Activated CD8-positive, alpha-beta T cell treated with anti-CD3 and anti-CD28 coated beads for 36 hours (primary cell): ENCODE measurements around the gene PTPRD. TPM values are rescaled to one million over a fixed set of nuclear protein-coding genes. Genes with fewer than 3 reads are reported as not detected.

ENCODE experiments used
- ATAC-seq: fragments of 200-7000 bp; cut with Tn5 transposase; one replicate; pipeline ENCODE4 v1.10.0; 2021; ENCODE audit warnings: mild to moderate bottlenecking, moderate library complexity
- CTCF ChIA-PET: fragments of 350-600 bp; sonication (Branson Sonifier 250); formaldehyde crosslinking; loops from one replicate; lab custom pipeline; 2021; ENCODE audit warnings: antibody characterized with exemption; lab: Charles Lee
- POLR2A ChIA-PET: fragments of 350-600 bp; sonication (Branson Sonifier 250); formaldehyde crosslinking; loops from one replicate; lab custom pipeline; 2021; ENCODE audit warnings: antibody characterized with exemption; lab: Charles Lee
- DNase-seq: peaks from one replicate; pipeline ENCODE4 v3.0.0-alpha.2; 2020
- H3K27ac Mint-ChIP-seq: one replicate; pipeline ENCODE4 v1.8.0; 2021; ENCODE audit warnings: mild to moderate bottlenecking, mixed read lengths
- H3K27me3 Mint-ChIP-seq: one replicate; pipeline ENCODE4 v1.8.0; 2021; ENCODE audit warnings: mixed read lengths
- H3K36me3 Mint-ChIP-seq: one replicate; pipeline ENCODE4 v1.8.0; 2021; ENCODE audit warnings: low read depth, mixed read lengths
- H3K4me1 Mint-ChIP-seq: one replicate; pipeline ENCODE4 v1.8.0; 2021; ENCODE audit warnings: low read depth, mixed read lengths
- H3K4me3 Mint-ChIP-seq: one replicate; pipeline ENCODE4 v1.8.0; 2021; ENCODE audit warnings: mild to moderate bottlenecking, moderate library complexity, mixed read lengths
- H3K9me3 Mint-ChIP-seq: one replicate; pipeline ENCODE4 v1.8.0; 2021; ENCODE audit warnings: mixed read lengths
- intact Hi-C: fragments of 100-400 bp; cut with micrococcal nuclease; formaldehyde crosslinking; loops from one replicate; pipeline ENCODE4 v1.10.0; 2022
- total RNA-seq, 2 experiments: library from RNA; stranded (reverse); gene quantifications; one replicate each; pipeline ENCODE4 v1.2.3, GENCODE V29; 2021
- TF ChIP-seq, protein P1 (sequence below): fragments of 200-600 bp; IDR thresholded peaks from one replicate; pipeline ENCODE4 v1.8.0; 2022; ENCODE audit warnings: antibody characterized with exemption, mild to moderate bottlenecking

PTPRD gene
- total RNA-seq, 2 experiments from 2014 or later: not detected

DNA sequence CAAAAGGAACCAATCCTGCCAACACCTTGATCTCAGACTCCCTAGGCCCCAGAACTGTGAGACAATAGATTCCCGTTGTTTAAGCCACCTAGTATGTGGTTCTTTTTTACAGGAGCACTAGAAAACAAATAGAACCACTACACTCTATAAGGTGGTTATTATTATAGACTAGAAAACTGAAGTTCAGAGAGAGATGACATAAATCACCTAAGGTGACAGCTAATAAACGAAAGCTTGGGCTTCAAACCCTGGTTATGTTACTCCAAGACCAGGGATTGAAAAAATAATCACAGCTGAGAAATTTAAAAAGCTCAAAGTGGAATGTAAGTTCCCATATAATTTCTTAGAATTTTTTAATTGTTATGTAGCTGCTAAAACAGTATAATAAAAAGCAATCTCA lies 2097.1 kb downstream of the PTPRD start:
- Mint-ChIP-seq H3K4me3 (no peak overlapping the region), H3K27me3 (no peaks in the 10 kb centered on the region), H3K4me1 (no peaks in the 10 kb centered on the region), H3K27ac (no peak overlapping the region), H3K9me3 (no peaks in the 10 kb centered on the region), H3K36me3 (no peaks in the 10 kb centered on the region)
- ChIA-PET CTCF (no interaction called here), POLR2A (no interaction called here)
- DNase-seq (no peak), ATAC-seq (no peak)
- TF ChIP-seq, protein P1, sequence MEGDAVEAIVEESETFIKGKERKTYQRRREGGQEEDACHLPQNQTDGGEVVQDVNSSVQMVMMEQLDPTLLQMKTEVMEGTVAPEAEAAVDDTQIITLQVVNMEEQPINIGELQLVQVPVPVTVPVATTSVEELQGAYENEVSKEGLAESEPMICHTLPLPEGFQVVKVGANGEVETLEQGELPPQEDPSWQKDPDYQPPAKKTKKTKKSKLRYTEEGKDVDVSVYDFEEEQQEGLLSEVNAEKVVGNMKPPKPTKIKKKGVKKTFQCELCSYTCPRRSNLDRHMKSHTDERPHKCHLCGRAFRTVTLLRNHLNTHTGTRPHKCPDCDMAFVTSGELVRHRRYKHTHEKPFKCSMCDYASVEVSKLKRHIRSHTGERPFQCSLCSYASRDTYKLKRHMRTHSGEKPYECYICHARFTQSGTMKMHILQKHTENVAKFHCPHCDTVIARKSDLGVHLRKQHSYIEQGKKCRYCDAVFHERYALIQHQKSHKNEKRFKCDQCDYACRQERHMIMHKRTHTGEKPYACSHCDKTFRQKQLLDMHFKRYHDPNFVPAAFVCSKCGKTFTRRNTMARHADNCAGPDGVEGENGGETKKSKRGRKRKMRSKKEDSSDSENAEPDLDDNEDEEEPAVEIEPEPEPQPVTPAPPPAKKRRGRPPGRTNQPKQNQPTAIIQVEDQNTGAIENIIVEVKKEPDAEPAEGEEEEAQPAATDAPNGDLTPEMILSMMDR: no peak
- intact Hi-C loops: no loop called here

DNA sequence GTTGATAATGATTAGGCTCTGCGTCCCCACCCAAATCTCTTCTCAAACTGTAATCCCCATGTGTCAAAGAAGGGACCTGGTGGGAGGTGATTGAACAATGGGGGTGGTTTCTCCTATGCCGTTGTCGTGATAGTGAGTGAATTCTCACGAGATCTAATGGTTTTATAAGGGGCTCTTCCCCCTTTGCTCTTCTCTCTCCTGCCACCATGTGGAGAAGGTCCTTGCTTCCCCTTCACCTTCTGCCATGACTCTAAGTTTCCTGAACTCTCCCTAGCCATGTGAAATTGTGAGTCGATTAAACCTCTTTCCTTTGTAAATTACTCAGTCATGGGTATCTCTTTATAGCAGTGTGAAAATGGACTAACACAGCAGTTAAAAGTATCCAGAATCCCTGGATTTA lies 2098.0 kb downstream of the PTPRD start:
- no peaks in the 10 kb centered on the region for H3K27me3 Mint-ChIP-seq
- no peak overlapping the region for H3K27ac Mint-ChIP-seq
- ChIA-PET POLR2A (no interaction called here), CTCF (no interaction called here)
- H3K4me3 Mint-ChIP-seq: no peak overlapping the region
- TF ChIP-seq, protein P1: no peak
- ATAC-seq (no peak), DNase-seq (no peak)
- intact Hi-C loops: no loop called here
- H3K9me3 Mint-ChIP-seq: no peaks in the 10 kb centered on the region
- H3K4me1 Mint-ChIP-seq: no peaks in the 10 kb centered on the region
- H3K36me3 Mint-ChIP-seq: no peaks in the 10 kb centered on the region

DNA sequence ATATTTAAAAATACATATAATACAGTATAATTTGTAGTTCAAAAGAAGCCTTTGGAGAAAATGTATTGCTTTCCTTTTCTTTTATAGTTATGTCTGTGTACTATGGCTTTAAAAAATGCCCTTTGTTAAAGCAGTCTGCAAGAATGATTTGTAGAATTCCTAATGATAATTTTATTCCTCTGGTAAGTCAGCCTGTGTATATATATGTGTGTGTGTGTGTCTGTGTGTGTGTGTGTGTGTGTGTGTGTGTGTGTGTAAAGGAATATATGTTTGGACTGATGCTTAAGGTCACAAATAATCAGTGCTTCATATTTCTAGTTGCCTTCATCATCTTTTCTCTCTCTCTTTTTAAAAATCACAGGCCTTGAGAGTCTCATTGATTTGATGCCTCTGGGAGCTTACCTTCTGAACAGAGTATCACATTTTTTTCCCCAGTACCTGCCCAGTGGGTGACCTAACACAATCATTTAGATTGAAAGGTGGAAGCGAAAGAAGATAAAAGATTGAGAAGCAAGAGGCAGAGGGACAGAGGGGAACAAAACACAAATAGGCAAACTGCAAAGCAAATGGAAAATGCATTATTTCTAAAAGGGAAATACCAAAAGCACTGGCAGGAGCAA lies 2104.0 kb downstream of the PTPRD start:
- no peak for DNase-seq

DNA sequence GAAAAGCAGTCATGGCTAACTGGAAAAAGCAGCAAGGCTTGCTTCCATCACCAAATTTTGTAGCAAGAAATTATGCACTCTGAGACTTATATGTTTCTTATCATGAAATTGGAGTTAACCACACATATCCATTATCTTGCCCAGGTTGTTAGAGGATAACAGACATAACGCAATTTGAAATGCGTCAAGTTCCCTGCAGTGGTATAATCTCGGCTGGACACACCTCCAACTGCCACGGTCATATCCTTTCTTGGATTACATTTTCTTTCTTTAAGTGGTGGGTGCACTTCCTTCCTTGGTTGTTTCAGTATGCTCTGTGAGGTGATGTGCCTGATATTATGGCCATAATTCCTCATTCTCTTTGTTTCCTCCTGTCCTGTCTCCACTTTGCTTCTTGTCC lies 2118.2 kb downstream of the PTPRD start:
- no peaks in the 10 kb centered on the region for H3K4me1 Mint-ChIP-seq
- no peaks in the 10 kb centered on the region for H3K9me3 Mint-ChIP-seq
- H3K27ac Mint-ChIP-seq: no peak overlapping the region
- no peak for DNase-seq
- TF ChIP-seq, protein P1: no peak
- no peak overlapping the region for H3K4me3 Mint-ChIP-seq
- ATAC-seq: no peak
- H3K36me3 Mint-ChIP-seq: no peaks in the 10 kb centered on the region
- peaks cover 2% of the 10 kb centered on the region for H3K27me3 Mint-ChIP-seq
- CTCF ChIA-PET: no interaction called here
- POLR2A ChIA-PET: no interaction called here
- intact Hi-C loops: no loop called here

More for the DNA sequence above, 2104.0 kb downstream of the PTPRD start:
- ATAC-seq: no peak
- Mint-ChIP-seq H3K9me3 (no peaks in the 10 kb centered on the region), H3K4me3 (no peak overlapping the region), H3K4me1 (no peaks in the 10 kb centered on the region), H3K27me3 (no peaks in the 10 kb centered on the region), H3K27ac (no peak overlapping the region), H3K36me3 (no peaks in the 10 kb centered on the region)
- POLR2A ChIA-PET: no interaction called here
- TF ChIP-seq, protein P1: no peak
- CTCF ChIA-PET: no interaction called here
- intact Hi-C loops: no loop called here

DNA sequence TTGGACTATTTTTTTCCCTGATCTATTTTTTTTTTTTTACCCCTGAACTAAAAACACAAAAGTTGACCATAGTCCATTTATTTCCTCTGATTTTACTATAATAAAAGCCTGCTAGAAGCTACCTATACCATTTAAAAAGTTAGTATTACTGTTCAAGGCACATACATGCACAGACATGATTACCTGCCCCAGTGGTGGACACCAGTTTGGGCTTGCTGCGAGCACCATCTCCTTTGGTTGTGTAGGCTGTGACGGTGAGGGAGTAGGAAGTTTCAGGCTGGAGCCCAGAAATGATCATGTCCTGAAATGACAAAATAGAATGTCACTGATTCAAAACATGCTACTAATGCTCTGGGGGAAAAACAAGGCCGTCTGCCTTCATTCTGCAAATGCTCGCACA lies 2120.1 kb downstream of the PTPRD start:
- DNase-seq (no peak), ATAC-seq (no peak)
- H3K4me1 Mint-ChIP-seq: no peaks in the 10 kb centered on the region
- no peak overlapping the region for H3K27ac Mint-ChIP-seq
- peaks cover 2% of the 10 kb centered on the region for H3K27me3 Mint-ChIP-seq
- no peaks in the 10 kb centered on the region for H3K36me3 Mint-ChIP-seq
- no peaks in the 10 kb centered on the region for H3K9me3 Mint-ChIP-seq
- ChIA-PET POLR2A (no interaction called here), CTCF (no interaction called here)
- intact Hi-C loops: no loop called here
- H3K4me3 Mint-ChIP-seq: no peak overlapping the region
- TF ChIP-seq, protein P1: no peak
